Caco-2 (cell line): ENCODE results near the gene NXPH3. TPM values are rescaled to one million over a fixed set of nuclear protein-coding genes. Genes with fewer than 3 reads are reported as not detected.

ENCODE experiments used
- BruUV-seq: library from RNA; stranded (reverse); fragments of 400-500 nt; replicated peaks from 2 replicates; lab custom pipeline; 2021; lab: Mats Ljungman, UMichigan
- CTCF ChIA-PET: fragments of 300-600 bp; sonication (Branson Sonifier 250); formaldehyde crosslinking; loops from one replicate; lab custom pipeline; 2022; ENCODE audit warnings: antibody characterized with exemption; lab: Charles Lee
- POLR2A ChIA-PET: fragments of 300-600 bp; sonication (Branson Sonifier 250); formaldehyde crosslinking; loops from one replicate; lab custom pipeline; 2022; ENCODE audit warnings: antibody characterized with exemption; lab: Charles Lee
- DNase-seq, 2 experiments: peaks; one replicate each; pipeline versions ENCODE4 v3.0.0 to v3.0.0-alpha.2; 2020 to 2022
- H3K27me3 ChIP-seq: replicated peaks from 2 replicates; pipeline ENCODE4 v1.6.0; 2011; ENCODE audit warnings: low read length; ENCODE audit not compliant: control insufficient read depth, insufficient read depth
- H3K36me3 ChIP-seq: 2 replicates; pipeline ENCODE4 v1.5.1; 2011; ENCODE audit warnings: low read length; ENCODE audit not compliant: control insufficient read depth, insufficient read depth
- H3K4me1 ChIP-seq: fragments of 250-450 bp; sonication (Bioruptor Pico); 2 replicates; pipeline ENCODE4 v1.5.1; 2020; ENCODE audit warnings: mild to moderate bottlenecking
- H3K4me3 ChIP-seq: 2 replicates; pipeline ENCODE4 v1.5.1; 2011; ENCODE audit warnings: low read depth, mild to moderate bottlenecking, control low read depth, low read length
- H3K9me3 ChIP-seq: fragments of 250-450 bp; sonication (Bioruptor Pico); 2 replicates; pipeline ENCODE4 v1.5.1; 2020; ENCODE audit warnings: mild to moderate bottlenecking, moderate library complexity
- H3K27ac Mint-ChIP-seq: one replicate; pipeline ENCODE4 v1.8.0; 2022; ENCODE audit warnings: mixed read lengths; ENCODE audit not compliant: unreplicated experiment
- H3K27me3 Mint-ChIP-seq: one replicate; pipeline ENCODE4 v1.8.0; 2022; ENCODE audit warnings: mixed read lengths; ENCODE audit not compliant: insufficient read depth, unreplicated experiment
- H3K36me3 Mint-ChIP-seq: one replicate; pipeline ENCODE4 v1.8.0; 2022; ENCODE audit warnings: mild to moderate bottlenecking, mixed read lengths; ENCODE audit not compliant: insufficient read depth, unreplicated experiment
- H3K4me1 Mint-ChIP-seq: one replicate; pipeline ENCODE4 v1.8.0; 2022; ENCODE audit warnings: low read depth, mixed read lengths; ENCODE audit not compliant: unreplicated experiment
- H3K4me3 Mint-ChIP-seq: one replicate; pipeline ENCODE4 v1.8.0; 2022; ENCODE audit warnings: mild to moderate bottlenecking, moderate library complexity, mixed read lengths; ENCODE audit not compliant: unreplicated experiment
- H3K9me3 Mint-ChIP-seq: one replicate; pipeline ENCODE4 v1.8.0; 2022; ENCODE audit warnings: mixed read lengths; ENCODE audit not compliant: unreplicated experiment
- CTCF ChIP-seq, 2 experiments: fragments of 200-600 bp in 1 of 2; IDR thresholded peaks; 1 replicate in 1 of 2; 2 replicates in 1 of 2; pipeline versions ENCODE4 v1.5.1 to v1.8.0; 2011 to 2022; ENCODE audit warnings: antibody characterized with exemption in 1 of 2, control low read depth in 1 of 2, inconsistent platforms in 1 of 2, low read depth in 1 of 2, low read length in 1 of 2, mild to moderate bottlenecking in 1 of 2, moderate library complexity in 1 of 2; ENCODE audit not compliant: insufficient read depth in 1 of 2, severe bottlenecking in 1 of 2, unreplicated experiment in 1 of 2
- intact Hi-C: fragments of 100-400 bp; cut with micrococcal nuclease; formaldehyde crosslinking; loops from one replicate; pipeline ENCODE4 v1.10.0; 2022; ENCODE audit not compliant: unreplicated experiment
- total RNA-seq: library from RNA; stranded (reverse); gene quantifications from 2 replicates; pipeline ENCODE4 v1.2.3, GENCODE V29; 2022

NXPH3 gene
- total RNA-seq, 1 experiment from 2014 or later = 2.0 TPM

- intact Hi-C loops = no loop called here
- Mint-ChIP-seq H3K4me1 (peaks cover 12% of the 10 kb centered on the region), H3K4me3 (no peak overlapping the region), H3K9me3 (no peaks in the 10 kb centered on the region), H3K36me3 (peaks cover 11% of the 10 kb centered on the region), H3K27ac (no peak overlapping the region), H3K27me3 (peaks cover 19% of the 10 kb centered on the region)
- H3K27me3 ChIP-seq = no peaks in the 10 kb centered on the region; the same call in 1 of the 2 replicates
- H3K4me3 ChIP-seq = no peak overlapping the region
- ChIA-PET CTCF (interaction anchor here (0.8 to 4.1 kb wide), 11 partner anchors 12 to 164 kb away, joined by 3 to 114 read pairs (median 7); partner anchors contain the start of genes SLC35B1 and SPOP), POLR2A (interaction anchor here (0.6 to 1.2 kb wide), 4 partner anchors 136 to 216 kb away, joined by 3 to 6 read pairs (median 4); partner anchors contain the start of genes FAM117A and SLC35B1)
- no peaks in the 10 kb centered on the region for H3K36me3 ChIP-seq
- no peak for TF ChIP-seq CTCF (IDR thresholded peaks at IDR 0.05; ENCODE audit: insufficient read depth in 1 of 2, low read depth in 1 of 2, low read length in 1 of 2, severe bottlenecking in 1 of 2, unreplicated experiment in 1 of 2)
- H3K4me1 ChIP-seq = peaks cover 16% of the 10 kb centered on the region
- no peaks in the 10 kb centered on the region for H3K9me3 ChIP-seq
- BruUV-seq = no TSS peak
- no peak for DNase-seq
Observed at GRCh38 chr17:49572226-49572625, 3.4 kb upstream of the NXPH3 start.

GRCh38 chr17:49572806-49573420 is 2.8 kb upstream of the NXPH3 start:
- POLR2A ChIA-PET = interaction anchor here (0.6 to 1.1 kb wide), 3 partner anchors 135 to 246 kb away, joined by 3 to 6 read pairs (median 4); partner anchors contain the start of genes FAM117A and SLC35B1
- no peak overlapping the region for H3K27ac Mint-ChIP-seq
- H3K9me3 Mint-ChIP-seq = no peaks in the 10 kb centered on the region
- H3K4me1 Mint-ChIP-seq = peaks cover 14% of the 10 kb centered on the region
- no peaks in the 10 kb centered on the region for H3K36me3 ChIP-seq
- no peaks in the 10 kb centered on the region for H3K9me3 ChIP-seq
- CTCF ChIA-PET = interaction anchor here (1.2 to 4.1 kb wide), 4 partner anchors 16 to 135 kb away, joined by 3 to 32 read pairs (median 13); partner anchors contain the start of gene SLC35B1
- DNase-seq = peak in 1 of 2 experiments; percentile 38
- peaks cover 20% of the 10 kb centered on the region for H3K4me1 ChIP-seq
- no peak overlapping the region for H3K4me3 Mint-ChIP-seq
- peaks cover 19% of the 10 kb centered on the region for H3K27me3 Mint-ChIP-seq
- TF ChIP-seq CTCF (IDR thresholded peaks at IDR 0.05; ENCODE audit: insufficient read depth in 1 of 2, low read depth in 1 of 2, low read length in 1 of 2, severe bottlenecking in 1 of 2, unreplicated experiment in 1 of 2) = no peak
- BruUV-seq = no TSS peak
- intact Hi-C loops = no loop called here
- H3K4me3 ChIP-seq = no peak overlapping the region
- H3K36me3 Mint-ChIP-seq = peaks cover 11% of the 10 kb centered on the region
- H3K27me3 ChIP-seq = no peaks in the 10 kb centered on the region; the same call in 1 of the 2 replicates

GRCh38 chr17:49573510-49574322 is 2.0 kb upstream of the NXPH3 start:
- H3K27ac Mint-ChIP-seq = no peak overlapping the region
- H3K4me1 ChIP-seq = peaks cover 20% of the 10 kb centered on the region
- POLR2A ChIA-PET = interaction anchor here (0.6 to 1.1 kb wide), 2 partner anchors 134 to 245 kb away, joined by 3 to 4 read pairs; partner anchors contain the start of gene SLC35B1
- no peaks in the 10 kb centered on the region for H3K36me3 ChIP-seq
- no peaks in the 10 kb centered on the region for H3K9me3 Mint-ChIP-seq
- peaks cover 14% of the 10 kb centered on the region for H3K4me1 Mint-ChIP-seq
- peaks cover 20% of the 10 kb centered on the region for H3K27me3 Mint-ChIP-seq
- no TSS peak for BruUV-seq
- peaks cover 11% of the 10 kb centered on the region for H3K36me3 Mint-ChIP-seq
- H3K4me3 Mint-ChIP-seq = no peak overlapping the region
- CTCF ChIA-PET = interaction anchor here (1.4 to 2.1 kb wide), 2 partner anchors 54 to 123 kb away, joined by 3 to 8 read pairs; no protein-coding TSS in a partner anchor
- H3K9me3 ChIP-seq = no peaks in the 10 kb centered on the region
- intact Hi-C loops = no loop called here
- DNase-seq = peak in 1 of 2 experiments; percentile 44
- no peaks in the 10 kb centered on the region; the same call in 1 of the 2 replicates for H3K27me3 ChIP-seq
- no peak for TF ChIP-seq CTCF (IDR thresholded peaks at IDR 0.05; ENCODE audit: insufficient read depth in 1 of 2, low read depth in 1 of 2, low read length in 1 of 2, severe bottlenecking in 1 of 2, unreplicated experiment in 1 of 2)
- H3K4me3 ChIP-seq = no peak overlapping the region
